Measurements from ENCODE around the gene GABRG3.

GRCh38 chr15:27064080-27064479 lies 93.1 kb downstream of the GABRG3 start:
- TF ChIP-seq NFXL1 (IDR thresholded peaks at IDR 0.05; ENCODE audit: borderline replicate concordance) (no peak), EZH2 (IDR thresholded peaks at IDR 0.05; ENCODE audit: borderline replicate concordance, control insufficient read depth, low read depth, low read length) (no peak), CTCF (IDR thresholded peaks at IDR 0.05 in 2 of 3, conservative IDR thresholded peaks at IDR 0.05 in 1 of 3; ENCODE audit: control insufficient read depth in 2 of 3, extremely low read depth in 1 of 3, insufficient read depth in 1 of 3, low read depth in 3 of 3, low read length in 3 of 3) (no peak), USF2 (IDR thresholded peaks at IDR 0.05; ENCODE audit: borderline replicate concordance, low read depth, low read length) (no peak), KDM1A (IDR thresholded peaks at IDR 0.05; ENCODE audit: borderline replicate concordance) (no peak), ELK1 (IDR thresholded peaks at IDR 0.05; ENCODE audit: low read depth, low read length) (no peak), EP300 (IDR thresholded peaks at IDR 0.05; ENCODE audit: borderline replicate concordance in 1 of 2, control insufficient read depth in 1 of 2, low read depth in 2 of 2, low read length in 2 of 2) (no peak), REST (IDR thresholded peaks at IDR 0.05; ENCODE audit: low read depth, low read length) (no peak)
